BJ (cell line): ENCODE data around the gene FNDC3B. TPM values are rescaled to one million over a fixed set of nuclear protein-coding genes. Genes with fewer than 3 reads are reported as not detected.

Source experiments
- CTCF ChIA-PET: fragments of 350-600 bp; formaldehyde crosslinking; extraction: SDS; loops from one replicate; lab custom pipeline; 2021; ENCODE audit warnings: antibody characterized with exemption, inconsistent platforms; lab: Yijun Ruan, JAX
- POLR2A ChIA-PET: fragments of 300-600 bp; sonication (Branson Sonifier 250); formaldehyde crosslinking; extraction: SDS; loops from one replicate; lab custom pipeline; 2021; ENCODE audit warnings: antibody characterized with exemption; lab: Charles Lee
- DNase-seq: peaks from one replicate; pipeline ENCODE4 v3.0.0-alpha.2; 2011; ENCODE audit warnings: low read depth
- H3K27me3 ChIP-seq: 2 replicates; pipeline ENCODE4 v1.6.0; 2011; ENCODE audit warnings: low read length; ENCODE audit not compliant: control insufficient read depth, insufficient read depth
- H3K36me3 ChIP-seq: 2 replicates; pipeline ENCODE4 v1.5.1; 2011; ENCODE audit warnings: low read length; ENCODE audit not compliant: control insufficient read depth, insufficient read depth
- H3K4me3 ChIP-seq: 2 replicates; pipeline ENCODE4 v1.5.1; 2011; ENCODE audit warnings: low read depth, mild to moderate bottlenecking, control low read depth, low read length
- polyA plus RNA-seq: library from polyadenylated mRNA; depleted of rRNA; stranded (reverse); fragments of >200 nt; gene quantifications from 2 replicates; pipeline ENCODE4 v1.2.3, GENCODE V29; 2011
- TF ChIP-seq, protein P1 (sequence below): IDR thresholded peaks from 2 replicates; pipeline ENCODE4 v1.5.1; 2011; ENCODE audit warnings: low read depth, mild to moderate bottlenecking, control low read depth, inconsistent platforms, low read length, moderate library complexity; ENCODE audit not compliant: insufficient read depth

Gene FNDC3B
- polyA plus RNA-seq, 1 experiment = 28.6 TPM

DNA sequence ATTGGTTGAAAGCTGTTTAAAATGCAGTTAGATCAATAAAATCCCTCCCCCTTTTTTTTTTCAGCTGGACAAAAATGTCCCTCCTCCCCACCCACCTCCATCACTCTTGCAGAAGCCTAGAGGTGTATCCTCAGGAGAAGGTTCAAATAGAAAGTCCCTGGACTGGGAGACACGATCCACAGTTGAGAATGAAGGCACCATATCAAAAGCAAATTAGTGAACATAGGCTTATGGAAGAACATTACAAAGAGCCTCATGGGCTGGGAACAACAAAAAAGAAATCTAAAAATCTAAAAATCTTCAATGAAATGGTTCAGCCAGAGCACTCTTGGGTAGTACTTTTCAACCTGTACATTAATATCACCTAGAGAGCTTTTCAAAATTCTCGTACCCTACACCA lies 362.7 kb downstream of the FNDC3B start:
- no peak for DNase-seq
- Histone ChIP-seq H3K36me3 (peaks cover 5% of the 10 kb centered on the region; the same call in 1 of the 2 replicates), H3K27me3 (no peaks in the 10 kb centered on the region), H3K4me3 (no peak overlapping the region)
- ChIA-PET POLR2A (no interaction called here), CTCF (no interaction called here)
- TF ChIP-seq, protein P1, sequence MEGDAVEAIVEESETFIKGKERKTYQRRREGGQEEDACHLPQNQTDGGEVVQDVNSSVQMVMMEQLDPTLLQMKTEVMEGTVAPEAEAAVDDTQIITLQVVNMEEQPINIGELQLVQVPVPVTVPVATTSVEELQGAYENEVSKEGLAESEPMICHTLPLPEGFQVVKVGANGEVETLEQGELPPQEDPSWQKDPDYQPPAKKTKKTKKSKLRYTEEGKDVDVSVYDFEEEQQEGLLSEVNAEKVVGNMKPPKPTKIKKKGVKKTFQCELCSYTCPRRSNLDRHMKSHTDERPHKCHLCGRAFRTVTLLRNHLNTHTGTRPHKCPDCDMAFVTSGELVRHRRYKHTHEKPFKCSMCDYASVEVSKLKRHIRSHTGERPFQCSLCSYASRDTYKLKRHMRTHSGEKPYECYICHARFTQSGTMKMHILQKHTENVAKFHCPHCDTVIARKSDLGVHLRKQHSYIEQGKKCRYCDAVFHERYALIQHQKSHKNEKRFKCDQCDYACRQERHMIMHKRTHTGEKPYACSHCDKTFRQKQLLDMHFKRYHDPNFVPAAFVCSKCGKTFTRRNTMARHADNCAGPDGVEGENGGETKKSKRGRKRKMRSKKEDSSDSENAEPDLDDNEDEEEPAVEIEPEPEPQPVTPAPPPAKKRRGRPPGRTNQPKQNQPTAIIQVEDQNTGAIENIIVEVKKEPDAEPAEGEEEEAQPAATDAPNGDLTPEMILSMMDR = no peak

DNA sequence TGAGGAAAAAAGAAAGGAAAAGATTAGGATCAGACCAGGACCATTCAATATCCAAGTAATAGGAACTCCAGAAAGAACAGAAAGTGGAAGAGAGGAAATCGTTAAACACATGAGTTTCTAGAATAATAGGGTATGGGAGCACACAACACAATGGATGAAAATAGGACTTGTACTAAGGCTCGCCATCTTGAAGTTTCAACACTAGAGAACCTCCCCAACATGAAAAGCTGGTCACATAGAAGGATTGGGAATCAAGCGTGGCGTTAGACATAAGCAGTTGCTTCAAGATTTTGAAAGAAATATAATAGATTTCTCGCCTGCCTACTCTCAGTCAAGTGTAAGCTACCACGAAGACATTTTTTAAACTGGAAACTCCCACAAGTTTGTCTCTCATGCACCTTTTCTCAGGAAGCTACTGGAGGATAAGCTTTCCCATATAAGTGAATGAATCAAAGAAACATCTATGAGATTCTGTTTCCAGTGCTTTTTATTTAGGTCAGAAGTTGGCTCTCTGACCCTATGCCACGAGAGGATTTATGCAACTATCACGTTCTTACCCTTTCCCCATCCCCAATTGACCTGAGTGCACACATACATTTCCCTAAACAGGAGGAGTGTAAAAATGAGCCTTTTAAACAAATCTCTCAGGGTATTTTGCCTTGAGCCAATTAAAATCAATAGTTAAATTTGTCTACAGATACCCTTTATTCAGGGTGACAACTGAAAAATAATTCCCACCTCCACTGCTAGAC lies 363.7 kb downstream of the FNDC3B start:
- TF ChIP-seq, protein P1 = no peak
- peaks cover 5% of the 10 kb centered on the region; the same call in 1 of the 2 replicates for H3K36me3 ChIP-seq
- CTCF ChIA-PET = interaction anchor here (1.2 kb wide), 1 partner anchor 74 kb away, joined by 3 read pairs; no protein-coding TSS in a partner anchor
- no peaks in the 10 kb centered on the region for H3K27me3 ChIP-seq
- H3K4me3 ChIP-seq = no peak overlapping the region
- POLR2A ChIA-PET = no interaction called here
- DNase-seq = no peak

DNA sequence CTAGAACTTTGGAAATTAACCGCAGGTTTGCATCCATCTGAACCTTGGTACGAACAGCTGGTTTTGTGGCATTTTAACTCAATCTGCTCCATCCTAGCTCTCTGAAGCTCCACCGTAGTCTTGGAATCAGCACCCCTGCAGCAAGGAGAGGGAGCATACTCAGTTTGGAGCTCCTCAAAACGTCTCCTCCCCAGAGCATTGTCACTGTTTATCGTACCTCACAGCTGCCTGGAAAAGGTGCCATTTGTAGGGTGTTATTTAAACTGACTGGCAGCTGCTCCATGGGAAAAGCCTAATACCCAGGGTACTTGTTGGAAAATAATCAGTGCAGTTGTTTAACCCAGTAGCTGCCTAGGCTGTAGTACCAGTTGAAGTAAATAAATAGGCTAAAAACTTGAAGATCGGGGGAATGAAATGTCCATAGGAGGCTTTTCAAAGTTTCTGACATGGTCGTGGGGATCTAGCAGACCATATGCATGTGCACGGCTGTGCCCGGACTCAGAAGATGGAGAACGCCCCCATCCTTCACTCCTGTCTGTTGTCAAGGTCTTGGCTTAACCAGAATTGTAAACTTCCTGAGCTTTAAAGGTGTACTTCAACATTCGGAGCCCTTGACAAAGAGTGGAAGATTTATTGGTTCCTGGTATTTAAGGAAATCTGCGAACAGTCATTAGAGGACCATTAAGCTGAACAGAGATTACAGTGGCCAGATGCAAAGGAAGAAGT lies 365.0 kb downstream of the FNDC3B start:
- Histone ChIP-seq H3K27me3 (no peaks in the 10 kb centered on the region), H3K4me3 (no peak overlapping the region), H3K36me3 (peaks cover 4% of the 10 kb centered on the region; the same call in 1 of the 2 replicates)
- ChIA-PET POLR2A (no interaction called here), CTCF (interaction anchor here (1.1 kb wide), 1 partner anchor 192 kb away, joined by 3 read pairs; no protein-coding TSS in a partner anchor)
- TF ChIP-seq, protein P1 = no peak
- DNase-seq = no peak

DNA sequence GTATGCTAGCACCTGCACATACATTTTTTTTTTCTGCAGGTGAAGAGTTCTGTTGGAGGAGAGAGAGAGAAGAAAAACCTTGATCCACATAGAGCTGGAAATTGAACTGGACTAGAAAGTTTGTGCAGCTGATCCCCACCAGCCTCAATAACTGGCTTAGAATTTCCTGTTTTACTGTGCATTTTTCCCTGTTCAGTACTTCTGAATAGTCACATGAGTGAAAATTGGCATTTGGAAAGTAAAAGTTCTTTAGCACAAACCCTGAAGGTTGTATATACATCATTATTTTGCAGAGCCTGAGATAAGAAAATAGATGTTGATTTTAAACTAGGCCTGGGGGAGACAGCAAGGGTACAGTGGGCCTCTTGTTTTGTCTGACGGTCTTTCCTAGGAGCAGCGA lies 366.5 kb downstream of the FNDC3B start:
- POLR2A ChIA-PET = interaction anchor here (0.6 kb wide), 1 partner anchor 212 kb away, joined by 3 read pairs; no protein-coding TSS in a partner anchor
- Histone ChIP-seq H3K27me3 (no peaks in the 10 kb centered on the region), H3K4me3 (no peak overlapping the region), H3K36me3 (peaks cover 4% of the 10 kb centered on the region; the same call in 1 of the 2 replicates)
- CTCF ChIA-PET = no interaction called here
- DNase-seq = no peak
- TF ChIP-seq, protein P1 = no peak

DNA sequence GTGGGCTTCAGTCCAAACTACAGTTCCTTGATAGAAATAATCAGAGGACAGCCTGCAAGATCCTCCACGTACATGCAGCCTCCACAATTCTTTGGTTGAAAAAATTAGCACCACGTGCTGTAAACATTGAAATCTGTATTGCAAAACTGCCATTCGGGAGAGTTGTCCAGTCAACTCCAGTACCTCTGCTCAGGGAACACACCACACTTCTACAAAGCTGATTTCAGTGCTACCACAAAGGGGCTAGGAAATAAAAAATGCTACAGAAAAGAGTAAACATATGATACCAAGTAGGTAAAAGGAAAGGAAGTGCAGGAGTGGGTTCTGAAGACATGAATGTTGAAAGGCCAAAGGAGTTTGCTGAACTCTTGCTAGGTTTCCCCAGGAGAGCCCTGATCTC lies 368.5 kb downstream of the FNDC3B start:
- Histone ChIP-seq H3K36me3 (no peaks in the 10 kb centered on the region), H3K27me3 (no peaks in the 10 kb centered on the region), H3K4me3 (no peak overlapping the region)
- TF ChIP-seq, protein P1 = no peak
- ChIA-PET POLR2A (no interaction called here), CTCF (no interaction called here)
- DNase-seq = no peak
